Effector memory CD4-positive, alpha-beta T cell (primary cell): ENCODE measurements around the gene YPEL2.

Experiments used
- DNase-seq, 3 donors: peaks; one replicate each; pipeline ENCODE4 v3.0.0-alpha.2; 2020
- H3K27ac ChIP-seq: 2 replicates; pipeline ENCODE4 v1.7.0; 2013; ENCODE audit warnings: mild to moderate bottlenecking, low read length, moderate library complexity; ENCODE audit not compliant: insufficient read depth, poor library complexity, severe bottlenecking
- H3K27me3 ChIP-seq: replicated peaks from 2 replicates; pipeline ENCODE4 v1.7.0; 2013; ENCODE audit warnings: mild to moderate bottlenecking, low read length; ENCODE audit not compliant: insufficient read depth, control insufficient read depth, poor library complexity, severe bottlenecking
- H3K36me3 ChIP-seq: 2 replicates; pipeline ENCODE4 v1.7.0; 2013; ENCODE audit warnings: mild to moderate bottlenecking, low read length, moderate library complexity; ENCODE audit not compliant: control insufficient read depth, insufficient read depth
- H3K4me1 ChIP-seq: 2 replicates; pipeline ENCODE4 v1.7.0; 2013; ENCODE audit warnings: low read length, mild to moderate bottlenecking; ENCODE audit not compliant: control insufficient read depth, insufficient read depth, poor library complexity, severe bottlenecking
- H3K4me3 ChIP-seq: 2 replicates; pipeline ENCODE4 v1.7.0; 2013; ENCODE audit warnings: low read length, low read depth, mild to moderate bottlenecking; ENCODE audit not compliant: insufficient read depth, poor library complexity, severe bottlenecking
- H3K9me3 ChIP-seq: 2 replicates; pipeline ENCODE4 v1.7.0; 2013; ENCODE audit warnings: mild to moderate bottlenecking, low read length, moderate library complexity; ENCODE audit not compliant: control insufficient read depth

The YPEL2 gene

DNA sequence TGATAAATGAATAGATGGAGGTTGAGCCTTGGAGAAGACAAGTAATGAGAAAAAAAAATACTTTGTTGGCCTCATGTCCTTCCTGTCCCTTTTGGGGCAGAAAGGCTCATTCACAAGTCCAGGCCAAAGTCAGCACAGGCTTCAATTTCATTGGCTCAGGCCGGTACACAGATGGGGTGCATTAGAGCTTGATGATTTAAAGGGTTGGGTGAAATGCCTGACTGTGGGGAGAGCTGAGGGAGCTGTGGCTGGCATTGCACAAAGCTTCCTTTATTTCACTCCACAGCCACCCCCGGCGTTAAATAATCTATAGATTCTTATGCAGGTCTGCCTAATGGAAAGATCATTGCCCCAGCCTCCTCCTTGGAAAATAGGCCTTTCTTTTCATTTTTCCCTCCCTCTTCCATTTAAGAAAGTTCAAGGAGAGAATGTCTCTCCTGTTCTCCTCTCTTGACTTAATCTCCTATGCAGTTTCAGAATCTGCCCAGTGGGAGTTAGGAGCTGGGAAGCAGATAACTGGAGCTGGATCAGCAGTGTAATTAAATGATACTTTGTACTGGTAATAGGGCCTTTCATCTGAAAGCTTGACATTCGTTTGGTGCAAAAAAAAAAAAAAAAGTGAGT is 24.4 kb downstream of the YPEL2 start:
- Histone ChIP-seq H3K27ac (no peak overlapping the region), H3K4me1 (peaks cover 7% of the 10 kb centered on the region), H3K36me3 (peaks cover 8% of the 10 kb centered on the region), H3K27me3 (no peaks in the 10 kb centered on the region), H3K9me3 (no peaks in the 10 kb centered on the region), H3K4me3 (no peak overlapping the region)
- DNase-seq = no peak

DNA sequence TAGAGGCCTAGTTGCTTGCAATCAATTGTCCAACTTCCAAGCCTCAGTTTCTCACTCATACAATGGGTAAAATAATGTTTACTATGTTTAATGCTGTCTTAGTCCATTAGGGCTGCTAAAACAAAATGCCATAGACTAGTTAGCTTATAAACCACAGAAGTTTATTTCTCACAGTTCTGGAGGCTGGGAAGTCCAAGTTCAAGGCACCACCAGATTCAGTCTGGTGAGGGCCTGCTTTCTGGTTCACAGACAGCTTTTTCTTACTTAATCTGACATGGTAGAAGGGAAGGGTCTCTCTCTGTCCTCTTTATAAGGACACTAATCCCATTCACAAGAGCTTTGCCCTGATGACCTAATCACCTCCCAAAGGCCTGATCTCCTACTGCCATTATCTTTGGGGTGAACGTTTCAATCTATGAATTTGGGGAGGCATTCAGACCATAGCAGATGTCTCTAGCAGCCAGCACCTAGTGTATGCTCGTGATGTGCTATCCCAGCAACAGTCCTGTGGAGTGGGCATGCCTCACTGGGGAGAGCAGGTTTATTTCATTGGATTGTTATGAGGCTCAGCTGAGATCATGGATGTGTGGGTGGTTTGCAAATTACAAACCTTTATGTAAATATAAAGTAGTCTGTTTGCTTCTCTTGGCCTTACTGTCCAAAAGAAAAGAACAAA is 25.2 kb downstream of the YPEL2 start:
- Histone ChIP-seq H3K9me3 (no peaks in the 10 kb centered on the region), H3K4me3 (no peak overlapping the region), H3K4me1 (peaks cover 16% of the 10 kb centered on the region), H3K27me3 (no peaks in the 10 kb centered on the region), H3K36me3 (peaks cover 8% of the 10 kb centered on the region), H3K27ac (no peak overlapping the region)
- no peak for DNase-seq

DNA sequence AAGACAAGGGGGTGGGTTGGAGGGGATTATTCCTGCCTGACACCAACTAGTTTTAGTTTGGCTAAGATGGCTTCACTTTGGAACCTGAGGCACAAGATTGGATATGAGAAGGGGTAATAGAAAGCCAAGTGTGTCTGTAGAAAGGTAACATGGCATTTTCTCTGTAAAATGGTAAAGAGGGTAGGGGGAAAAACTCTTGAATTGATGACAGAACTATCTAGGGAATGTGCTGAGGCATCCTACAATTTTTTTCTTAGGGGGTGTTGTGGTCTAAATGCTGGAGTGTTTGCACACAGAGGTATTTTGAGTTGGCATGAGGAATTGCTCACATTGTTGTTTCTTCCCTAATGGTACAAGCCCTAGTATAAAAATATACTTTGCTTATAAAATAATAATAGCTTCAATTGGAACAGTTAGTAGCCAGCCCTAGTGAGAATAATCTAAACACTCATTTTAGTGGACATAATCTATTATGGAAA is 25.8 kb downstream of the YPEL2 start:
- DNase-seq = no peak
- Histone ChIP-seq H3K4me3 (no peak overlapping the region), H3K9me3 (no peaks in the 10 kb centered on the region), H3K27ac (no peak overlapping the region), H3K27me3 (no peaks in the 10 kb centered on the region), H3K36me3 (peaks cover 8% of the 10 kb centered on the region), H3K4me1 (peaks cover 21% of the 10 kb centered on the region)

DNA sequence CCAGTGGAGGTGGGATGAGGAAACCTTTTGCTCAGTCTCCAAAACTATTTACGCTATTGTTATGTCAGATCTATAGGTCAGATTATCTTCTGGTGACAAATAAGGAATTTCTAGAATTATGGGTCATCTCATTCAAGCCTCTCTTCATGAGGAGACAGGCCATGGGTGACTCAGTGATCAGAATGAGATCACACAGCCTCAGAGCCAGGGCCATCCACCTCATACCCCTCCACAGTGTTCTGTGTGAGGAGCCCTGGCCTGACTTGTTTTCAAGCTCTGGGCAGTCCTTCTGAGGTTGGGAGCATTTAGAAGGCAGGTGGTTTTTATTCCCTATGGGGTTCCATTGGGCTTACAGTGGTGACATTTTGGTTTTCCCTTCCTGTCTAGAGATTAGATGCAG is 26.5 kb downstream of the YPEL2 start:
- Histone ChIP-seq H3K27ac (no peak overlapping the region), H3K27me3 (no peaks in the 10 kb centered on the region), H3K4me1 (peaks cover 23% of the 10 kb centered on the region), H3K36me3 (peaks cover 8% of the 10 kb centered on the region), H3K4me3 (no peak overlapping the region), H3K9me3 (no peaks in the 10 kb centered on the region)
- no peak for DNase-seq

DNA sequence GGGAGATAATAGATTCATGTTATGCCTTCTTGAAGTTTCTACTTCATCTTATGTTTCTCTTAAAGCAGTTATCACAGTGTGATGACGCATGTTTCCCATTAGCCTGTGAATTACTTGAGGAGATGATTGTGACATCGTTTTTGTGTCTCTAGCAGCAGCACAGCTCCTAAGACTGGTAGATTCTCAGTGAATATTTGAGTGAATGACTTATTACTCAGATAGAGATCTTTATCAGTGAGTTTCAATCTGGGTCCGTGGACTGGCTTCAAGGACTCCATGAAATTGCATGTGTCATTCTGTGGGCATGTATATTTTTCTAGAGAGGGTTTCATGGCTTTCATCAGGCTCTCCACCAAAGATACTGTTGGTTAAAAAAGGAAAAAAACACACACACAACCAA is 29.9 kb downstream of the YPEL2 start:
- no peak overlapping the region for H3K4me3 ChIP-seq
- peaks cover 5% of the 10 kb centered on the region for H3K36me3 ChIP-seq
- no peaks in the 10 kb centered on the region for H3K27me3 ChIP-seq
- H3K9me3 ChIP-seq = no peaks in the 10 kb centered on the region
- H3K27ac ChIP-seq = peak overlapping the region; percentile 52
- DNase-seq = no peak
- H3K4me1 ChIP-seq = peaks cover 51% of the 10 kb centered on the region

DNA sequence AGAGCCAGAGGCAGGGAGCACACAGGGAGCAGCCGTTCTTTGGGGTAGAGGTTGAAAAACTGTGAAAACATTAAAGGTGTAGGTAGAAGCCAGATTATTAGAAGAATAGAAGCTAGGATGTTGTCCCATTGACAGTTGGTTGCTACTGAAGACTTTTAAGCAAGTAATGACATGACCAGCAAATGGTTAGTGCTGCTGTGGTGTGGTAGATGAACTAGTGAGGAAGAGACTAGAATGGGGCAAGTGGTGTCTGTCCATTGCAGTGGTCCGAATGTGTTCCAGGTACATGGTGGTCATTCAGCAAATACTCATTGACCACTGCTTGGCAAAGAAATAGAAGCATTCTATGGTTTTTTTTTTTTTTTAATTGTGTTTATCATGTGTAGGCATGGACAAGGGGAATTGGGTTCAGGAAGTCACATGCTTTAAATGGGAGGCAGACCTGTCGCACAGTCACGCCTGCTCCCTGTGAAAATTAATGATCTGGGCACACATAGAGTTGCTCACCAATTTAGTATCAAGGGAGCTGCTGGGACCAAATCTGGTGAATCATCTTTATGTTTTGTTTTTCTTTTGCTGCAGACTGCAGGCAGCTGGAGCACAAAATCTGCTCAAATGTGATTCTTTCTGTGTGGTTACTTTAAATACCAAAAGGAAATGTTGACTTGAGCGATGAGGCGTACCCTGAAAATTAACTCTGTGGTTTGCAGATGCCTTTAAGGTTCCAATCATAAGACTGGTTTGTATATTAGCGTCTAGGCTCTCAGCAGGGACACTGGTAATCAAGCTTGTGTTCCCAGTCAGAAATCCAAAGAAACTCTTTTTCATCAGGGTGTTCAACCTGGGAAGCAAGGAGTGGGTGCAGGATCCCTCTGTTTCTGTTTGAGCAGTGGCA is 30.7 kb downstream of the YPEL2 start:
- no peaks in the 10 kb centered on the region for H3K36me3 ChIP-seq
- peak overlapping the region; percentile 38 for H3K4me3 ChIP-seq
- peak overlapping the region; percentile 52 for H3K27ac ChIP-seq
- DNase-seq = peak in 1 of 3 donors; percentile 15
- no peaks in the 10 kb centered on the region for H3K27me3 ChIP-seq
- peaks cover 59% of the 10 kb centered on the region for H3K4me1 ChIP-seq
- no peaks in the 10 kb centered on the region for H3K9me3 ChIP-seq

DNA sequence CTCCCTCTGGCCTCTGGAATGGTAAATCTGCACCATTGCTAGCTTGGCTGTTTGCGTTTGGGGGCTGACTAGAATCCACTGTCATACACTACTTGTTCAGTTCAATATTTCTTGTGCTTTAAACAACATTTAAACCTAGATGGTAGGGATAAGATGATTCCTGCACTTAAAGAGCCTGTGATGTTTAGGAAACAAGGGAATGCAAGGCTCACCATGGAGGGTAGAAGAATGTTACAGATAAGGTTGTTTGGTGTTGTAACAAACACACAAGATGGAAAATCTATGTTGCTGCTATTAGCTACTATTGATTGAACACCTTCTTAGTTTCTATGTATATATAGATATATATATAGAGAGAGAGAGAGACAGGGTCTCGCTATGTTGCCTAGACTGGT is 31.4 kb downstream of the YPEL2 start:
- H3K36me3 ChIP-seq = no peaks in the 10 kb centered on the region
- no peaks in the 10 kb centered on the region for H3K27me3 ChIP-seq
- DNase-seq = no peak
- H3K4me3 ChIP-seq = peak overlapping the region; percentile 38
- H3K27ac ChIP-seq = peak overlapping the region; percentile 52
- H3K9me3 ChIP-seq = no peaks in the 10 kb centered on the region
- peaks cover 65% of the 10 kb centered on the region for H3K4me1 ChIP-seq

DNA sequence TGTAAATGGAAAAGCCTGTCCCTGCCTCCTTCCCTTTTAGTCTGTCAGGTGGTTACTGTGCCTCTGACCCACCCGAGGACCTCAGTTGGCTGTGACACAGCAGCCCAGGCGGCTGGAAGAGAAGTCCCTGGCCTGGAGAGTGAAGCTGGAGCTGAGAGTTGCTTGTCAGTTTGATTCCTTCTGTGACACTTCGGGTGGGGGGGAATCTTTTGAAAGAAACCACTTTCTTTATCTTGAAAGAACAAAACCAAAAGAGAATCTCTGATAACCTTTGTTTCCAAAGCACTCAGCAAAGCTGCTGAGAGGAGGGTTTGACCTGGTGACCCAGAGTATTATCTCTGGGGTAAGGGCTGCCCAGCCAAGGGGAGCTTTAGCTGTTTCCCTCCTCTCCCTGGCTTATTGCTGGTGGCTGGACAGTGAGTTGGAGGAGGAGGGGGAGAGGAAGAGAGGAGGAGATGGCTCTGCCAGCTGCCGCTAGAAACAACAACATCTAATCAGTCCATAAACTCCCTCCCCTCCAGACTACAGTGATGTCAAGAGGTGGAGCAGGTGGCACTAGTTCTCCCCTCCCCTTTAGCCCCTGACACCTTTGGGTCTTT is 34.0 kb downstream of the YPEL2 start:
- no peaks in the 10 kb centered on the region for H3K27me3 ChIP-seq
- H3K36me3 ChIP-seq = no peaks in the 10 kb centered on the region
- peak overlapping the region; percentile 29 for H3K4me3 ChIP-seq
- H3K27ac ChIP-seq = peak overlapping the region; percentile 54
- no peaks in the 10 kb centered on the region for H3K9me3 ChIP-seq
- DNase-seq = no peak
- peaks cover 68% of the 10 kb centered on the region for H3K4me1 ChIP-seq

DNA sequence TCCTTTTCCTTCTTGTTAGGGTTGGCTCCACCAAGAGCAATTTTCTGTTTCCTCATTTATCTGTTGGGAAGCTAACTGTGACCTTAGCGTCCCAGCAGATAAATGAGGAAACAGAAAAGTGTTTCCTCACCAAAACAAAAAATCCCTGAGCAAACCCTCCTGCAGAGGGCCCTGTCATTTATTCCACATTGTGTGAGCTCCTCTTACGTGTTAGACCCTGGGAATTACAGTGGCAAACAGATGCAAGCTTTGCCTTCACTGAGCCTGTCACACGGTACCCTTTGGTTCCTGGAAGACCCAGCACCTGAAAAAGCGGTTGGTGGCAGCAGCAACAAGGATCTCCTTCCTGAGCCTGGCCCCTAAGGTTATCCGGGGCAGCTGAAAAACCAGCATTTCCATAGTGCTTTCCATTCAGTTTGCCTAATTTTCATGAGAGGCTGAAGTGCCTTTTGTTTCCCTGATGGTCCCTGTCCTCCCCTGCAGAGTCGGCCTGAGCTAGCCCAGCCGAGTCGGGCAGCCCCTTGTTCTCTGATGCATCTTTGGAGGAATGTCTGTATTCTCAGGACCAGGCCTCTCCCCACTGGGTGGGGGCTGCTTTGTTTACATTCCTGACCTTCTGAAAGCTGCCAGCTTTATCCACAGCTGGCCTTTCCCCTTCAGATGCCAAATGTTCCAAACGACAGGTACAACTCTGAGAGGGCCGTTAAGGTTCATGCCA is 34.7 kb downstream of the YPEL2 start:
- Histone ChIP-seq H3K4me1 (peaks cover 64% of the 10 kb centered on the region), H3K27me3 (no peaks in the 10 kb centered on the region), H3K4me3 (peak overlapping the region; percentile 29), H3K9me3 (no peaks in the 10 kb centered on the region), H3K27ac (peak overlapping the region; percentile 54), H3K36me3 (no peaks in the 10 kb centered on the region)
- no peak for DNase-seq
